Tibial nerve (tissue), 3 donors: ENCODE results near the gene ESYT3.

Source experiments
- POLR2A ChIP-seq, 2 donors: fragments of 450-650 bp; IDR thresholded peaks; one replicate each; pipeline ENCODE4 v1.6.1; 2017; ENCODE audit warnings: antibody characterized with exemption in 2 of 2, mild to moderate bottlenecking in 2 of 2, moderate library complexity in 2 of 2
- TF ChIP-seq, protein P1 (sequence below), 5 experiments: fragments of 200-600 bp in 3 of 5; fragments of 450-650 bp in 2 of 5; sonication (generic) in 3 of 5; IDR thresholded peaks; one replicate each; pipeline ENCODE4 v1.5.1; 2016 to 2019; ENCODE audit warnings: antibody characterized with exemption in 5 of 5, mild to moderate bottlenecking in 3 of 5, moderate library complexity in 2 of 5

DNA sequence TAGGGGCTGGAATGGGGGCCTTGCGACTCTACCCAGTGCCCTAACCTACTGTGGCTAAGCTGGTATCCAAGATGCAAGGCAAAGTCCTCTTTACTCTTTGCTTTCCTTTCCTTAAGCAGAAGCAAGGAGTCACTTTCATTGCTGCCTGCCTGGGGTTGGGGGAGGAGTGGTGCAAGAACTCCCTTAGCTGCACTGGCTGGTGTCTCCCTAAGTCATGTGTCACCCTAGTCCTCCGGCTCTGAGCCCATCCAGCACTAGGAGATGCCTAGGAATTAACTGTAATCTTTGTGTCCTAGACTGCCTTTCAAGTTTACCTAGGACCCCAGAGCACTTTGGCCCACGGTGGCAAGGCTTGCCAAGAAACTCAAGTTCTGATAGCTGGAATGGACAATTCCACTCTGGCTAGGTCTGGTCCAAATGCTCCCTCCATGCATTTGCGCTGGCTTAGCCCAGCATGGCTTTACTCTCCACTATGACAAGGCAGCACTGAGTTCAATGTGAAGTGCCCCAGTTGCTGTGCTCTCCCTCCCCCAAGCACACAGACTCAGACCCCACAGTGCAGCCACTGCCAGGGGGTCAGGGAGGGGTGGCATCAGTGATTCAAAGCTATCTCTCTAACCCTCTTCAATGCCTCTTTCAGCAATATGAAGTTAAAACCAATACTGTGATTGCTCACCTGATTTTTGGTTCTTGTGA, 58.7 kb downstream of the ESYT3 start:
- TF ChIP-seq POLR2A (IDR thresholded peaks at IDR 0.05): no peak
- TF ChIP-seq, protein P1, sequence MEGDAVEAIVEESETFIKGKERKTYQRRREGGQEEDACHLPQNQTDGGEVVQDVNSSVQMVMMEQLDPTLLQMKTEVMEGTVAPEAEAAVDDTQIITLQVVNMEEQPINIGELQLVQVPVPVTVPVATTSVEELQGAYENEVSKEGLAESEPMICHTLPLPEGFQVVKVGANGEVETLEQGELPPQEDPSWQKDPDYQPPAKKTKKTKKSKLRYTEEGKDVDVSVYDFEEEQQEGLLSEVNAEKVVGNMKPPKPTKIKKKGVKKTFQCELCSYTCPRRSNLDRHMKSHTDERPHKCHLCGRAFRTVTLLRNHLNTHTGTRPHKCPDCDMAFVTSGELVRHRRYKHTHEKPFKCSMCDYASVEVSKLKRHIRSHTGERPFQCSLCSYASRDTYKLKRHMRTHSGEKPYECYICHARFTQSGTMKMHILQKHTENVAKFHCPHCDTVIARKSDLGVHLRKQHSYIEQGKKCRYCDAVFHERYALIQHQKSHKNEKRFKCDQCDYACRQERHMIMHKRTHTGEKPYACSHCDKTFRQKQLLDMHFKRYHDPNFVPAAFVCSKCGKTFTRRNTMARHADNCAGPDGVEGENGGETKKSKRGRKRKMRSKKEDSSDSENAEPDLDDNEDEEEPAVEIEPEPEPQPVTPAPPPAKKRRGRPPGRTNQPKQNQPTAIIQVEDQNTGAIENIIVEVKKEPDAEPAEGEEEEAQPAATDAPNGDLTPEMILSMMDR (IDR thresholded peaks at IDR 0.05): no peak
